SK-N-SH (cell line): ENCODE measurements around the gene SLC7A11.

Experiments used
- EP300 ChIP-seq, 2 experiments: IDR thresholded peaks; 2 replicates each; pipeline versions ENCODE4 v1.4.0 to v1.6.1; 2012; ENCODE audit warnings: borderline replicate concordance in 1 of 2, low read depth in 1 of 2, low read length in 1 of 2
- FOSL2 ChIP-seq: IDR thresholded peaks from 2 replicates; pipeline ENCODE4 v1.4.0; 2012; ENCODE audit warnings: low read depth, mild to moderate bottlenecking, moderate library complexity, borderline replicate concordance
- FOXJ3 ChIP-seq: sonication (generic); formaldehyde crosslinking; IDR thresholded peaks from 2 replicates; pipeline ENCODE4 v1.5.1; 2020; ENCODE audit warnings: mild to moderate bottlenecking, missing genetic modification reagents
- NRF1 ChIP-seq: IDR thresholded peaks from 2 replicates; pipeline ENCODE4 v1.6.1; 2012; ENCODE audit warnings: low read depth, mild to moderate bottlenecking, low read length
- RAD21 ChIP-seq: IDR thresholded peaks from 2 replicates; pipeline ENCODE4 v1.6.1; 2012; ENCODE audit warnings: mild to moderate bottlenecking, low read length
- TF ChIP-seq, protein P1 (sequence below): fragments of 200-600 bp; sonication (generic); IDR thresholded peaks from 2 replicates; pipeline ENCODE4 v1.6.1; 2017; ENCODE audit warnings: antibody characterized with exemption, mild to moderate bottlenecking, moderate library complexity
- TF ChIP-seq, protein P2 (sequence below): IDR thresholded peaks from 2 replicates; pipeline ENCODE4 v1.4.0; 2012; ENCODE audit warnings: low read depth
- TF ChIP-seq, protein P3 (sequence below): fragments of 150-350 bp; IDR thresholded peaks from 2 replicates; pipeline ENCODE4 v1.6.1; 2017; ENCODE audit warnings: antibody characterized with exemption, low read length, low read depth, borderline replicate concordance
- TF ChIP-seq, protein P4 (sequence below): IDR thresholded peaks from 2 replicates; pipeline ENCODE4 v1.6.1; 2012; ENCODE audit warnings: mild to moderate bottlenecking, low read depth, low read length, moderate library complexity

DNA sequence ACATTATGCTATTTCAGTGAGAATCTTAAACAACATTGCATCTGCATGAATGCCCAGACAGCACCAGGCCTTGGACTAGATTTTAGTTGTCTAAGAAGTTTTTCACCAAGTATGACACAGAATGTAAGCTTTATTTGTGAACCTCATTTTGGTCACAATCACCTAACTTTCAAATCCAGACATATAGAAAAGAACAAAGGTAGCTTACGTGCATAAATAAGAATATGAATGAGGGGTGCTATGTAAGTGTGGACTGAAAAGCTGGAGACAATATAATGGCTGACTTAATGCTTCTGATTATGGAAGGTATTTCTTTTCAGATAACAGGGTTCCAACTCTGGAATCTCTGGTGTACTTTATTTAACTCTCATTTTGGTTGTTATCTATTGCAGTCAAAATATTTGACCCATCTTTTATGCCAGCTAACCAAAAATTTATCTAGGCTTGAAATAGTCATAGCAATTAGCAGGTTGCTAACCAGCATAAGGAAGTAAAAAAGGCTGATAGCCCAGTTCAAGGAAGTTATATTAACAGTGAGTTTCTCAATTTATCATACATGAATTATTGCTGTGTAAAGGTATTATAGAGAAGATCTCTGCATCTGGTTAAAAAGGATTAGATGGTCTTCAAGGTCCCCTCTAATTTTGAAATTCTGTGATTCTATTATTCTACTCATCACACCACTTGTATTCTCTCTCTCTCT lies 36.5 kb downstream of the SLC7A11 start:
- TF ChIP-seq, protein P1, sequence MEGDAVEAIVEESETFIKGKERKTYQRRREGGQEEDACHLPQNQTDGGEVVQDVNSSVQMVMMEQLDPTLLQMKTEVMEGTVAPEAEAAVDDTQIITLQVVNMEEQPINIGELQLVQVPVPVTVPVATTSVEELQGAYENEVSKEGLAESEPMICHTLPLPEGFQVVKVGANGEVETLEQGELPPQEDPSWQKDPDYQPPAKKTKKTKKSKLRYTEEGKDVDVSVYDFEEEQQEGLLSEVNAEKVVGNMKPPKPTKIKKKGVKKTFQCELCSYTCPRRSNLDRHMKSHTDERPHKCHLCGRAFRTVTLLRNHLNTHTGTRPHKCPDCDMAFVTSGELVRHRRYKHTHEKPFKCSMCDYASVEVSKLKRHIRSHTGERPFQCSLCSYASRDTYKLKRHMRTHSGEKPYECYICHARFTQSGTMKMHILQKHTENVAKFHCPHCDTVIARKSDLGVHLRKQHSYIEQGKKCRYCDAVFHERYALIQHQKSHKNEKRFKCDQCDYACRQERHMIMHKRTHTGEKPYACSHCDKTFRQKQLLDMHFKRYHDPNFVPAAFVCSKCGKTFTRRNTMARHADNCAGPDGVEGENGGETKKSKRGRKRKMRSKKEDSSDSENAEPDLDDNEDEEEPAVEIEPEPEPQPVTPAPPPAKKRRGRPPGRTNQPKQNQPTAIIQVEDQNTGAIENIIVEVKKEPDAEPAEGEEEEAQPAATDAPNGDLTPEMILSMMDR: no peak
- TF ChIP-seq, protein P2, sequence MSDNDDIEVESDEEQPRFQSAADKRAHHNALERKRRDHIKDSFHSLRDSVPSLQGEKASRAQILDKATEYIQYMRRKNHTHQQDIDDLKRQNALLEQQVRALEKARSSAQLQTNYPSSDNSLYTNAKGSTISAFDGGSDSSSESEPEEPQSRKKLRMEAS: no peak
- no peak for TF ChIP-seq FOSL2
- TF ChIP-seq, protein P3, sequence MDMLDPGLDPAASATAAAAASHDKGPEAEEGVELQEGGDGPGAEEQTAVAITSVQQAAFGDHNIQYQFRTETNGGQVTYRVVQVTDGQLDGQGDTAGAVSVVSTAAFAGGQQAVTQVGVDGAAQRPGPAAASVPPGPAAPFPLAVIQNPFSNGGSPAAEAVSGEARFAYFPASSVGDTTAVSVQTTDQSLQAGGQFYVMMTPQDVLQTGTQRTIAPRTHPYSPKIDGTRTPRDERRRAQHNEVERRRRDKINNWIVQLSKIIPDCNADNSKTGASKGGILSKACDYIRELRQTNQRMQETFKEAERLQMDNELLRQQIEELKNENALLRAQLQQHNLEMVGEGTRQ: no peak
- TF ChIP-seq, protein P4, sequence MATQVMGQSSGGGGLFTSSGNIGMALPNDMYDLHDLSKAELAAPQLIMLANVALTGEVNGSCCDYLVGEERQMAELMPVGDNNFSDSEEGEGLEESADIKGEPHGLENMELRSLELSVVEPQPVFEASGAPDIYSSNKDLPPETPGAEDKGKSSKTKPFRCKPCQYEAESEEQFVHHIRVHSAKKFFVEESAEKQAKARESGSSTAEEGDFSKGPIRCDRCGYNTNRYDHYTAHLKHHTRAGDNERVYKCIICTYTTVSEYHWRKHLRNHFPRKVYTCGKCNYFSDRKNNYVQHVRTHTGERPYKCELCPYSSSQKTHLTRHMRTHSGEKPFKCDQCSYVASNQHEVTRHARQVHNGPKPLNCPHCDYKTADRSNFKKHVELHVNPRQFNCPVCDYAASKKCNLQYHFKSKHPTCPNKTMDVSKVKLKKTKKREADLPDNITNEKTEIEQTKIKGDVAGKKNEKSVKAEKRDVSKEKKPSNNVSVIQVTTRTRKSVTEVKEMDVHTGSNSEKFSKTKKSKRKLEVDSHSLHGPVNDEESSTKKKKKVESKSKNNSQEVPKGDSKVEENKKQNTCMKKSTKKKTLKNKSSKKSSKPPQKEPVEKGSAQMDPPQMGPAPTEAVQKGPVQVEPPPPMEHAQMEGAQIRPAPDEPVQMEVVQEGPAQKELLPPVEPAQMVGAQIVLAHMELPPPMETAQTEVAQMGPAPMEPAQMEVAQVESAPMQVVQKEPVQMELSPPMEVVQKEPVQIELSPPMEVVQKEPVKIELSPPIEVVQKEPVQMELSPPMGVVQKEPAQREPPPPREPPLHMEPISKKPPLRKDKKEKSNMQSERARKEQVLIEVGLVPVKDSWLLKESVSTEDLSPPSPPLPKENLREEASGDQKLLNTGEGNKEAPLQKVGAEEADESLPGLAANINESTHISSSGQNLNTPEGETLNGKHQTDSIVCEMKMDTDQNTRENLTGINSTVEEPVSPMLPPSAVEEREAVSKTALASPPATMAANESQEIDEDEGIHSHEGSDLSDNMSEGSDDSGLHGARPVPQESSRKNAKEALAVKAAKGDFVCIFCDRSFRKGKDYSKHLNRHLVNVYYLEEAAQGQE: no peak
- TF ChIP-seq EP300 (IDR thresholded peaks at IDR 0.05; ENCODE audit: borderline replicate concordance in 1 of 2, low read depth in 1 of 2, low read length in 1 of 2): no peak
- TF ChIP-seq RAD21: no peak
- TF ChIP-seq FOXJ3 (CRISPR knock-in tag): no peak
- no peak for TF ChIP-seq NRF1
